CD14-positive monocyte (primary cell): ENCODE results near the gene AADACL3. TPM values are rescaled to one million over a fixed set of nuclear protein-coding genes. Genes with fewer than 3 reads are reported as not detected.

Source experiments
- DNase-seq, 3 donors: peaks; one replicate each; pipeline ENCODE4 v3.0.0-alpha.2; 2011 to 2022
- H2AFZ ChIP-seq: 2 replicates; pipeline ENCODE4 v1.6.0; 2012; ENCODE audit warnings: mild to moderate bottlenecking, low read depth, low read length, inconsistent platforms; ENCODE audit not compliant: insufficient read depth, poor library complexity, severe bottlenecking
- H3K27ac ChIP-seq, 2 donors: 1 replicate in 1 of 2; 2 replicates in 1 of 2; pipeline ENCODE4 v1.5.1; 2012 to 2013; ENCODE audit warnings: low read length in 2 of 2, control low read depth in 1 of 2, inconsistent platforms in 1 of 2, low read depth in 1 of 2, mild to moderate bottlenecking in 1 of 2
- H3K27me3 ChIP-seq, 2 donors: one replicate each; pipeline versions ENCODE4 v1.6.0 to v1.6.1; 2011 to 2013; ENCODE audit warnings: low read length in 2 of 2; ENCODE audit not compliant: control insufficient read depth in 2 of 2, insufficient read depth in 2 of 2
- H3K36me3 ChIP-seq, 2 donors: replicated peaks in 1 of 2; 1 replicate in 1 of 2; 2 replicates in 1 of 2; pipeline versions ENCODE4 v1.5.1 to v1.6.1; 2012 to 2013; ENCODE audit warnings: low read length in 2 of 2, control low read depth in 1 of 2, inconsistent platforms in 1 of 2, mild to moderate bottlenecking in 1 of 2; ENCODE audit not compliant: insufficient read depth in 2 of 2, control insufficient read depth in 1 of 2
- H3K4me1 ChIP-seq, 2 donors: 1 replicate in 1 of 2; 2 replicates in 1 of 2; pipeline versions ENCODE4 v1.5.1 to v1.6.1; 2012 to 2013; ENCODE audit warnings: low read length in 2 of 2, control low read depth in 1 of 2, inconsistent platforms in 1 of 2, mild to moderate bottlenecking in 1 of 2, moderate library complexity in 1 of 2; ENCODE audit not compliant: insufficient read depth in 2 of 2, control insufficient read depth in 1 of 2
- H3K4me2 ChIP-seq: replicated peaks from 2 replicates; pipeline ENCODE3; 2012; ENCODE audit warnings: low read length, moderate library complexity, mild to moderate bottlenecking; ENCODE audit not compliant: poor library complexity, severe bottlenecking; ENCODE audit errors: extremely low read depth
- H3K4me3 ChIP-seq, 3 experiments: fragments of 200-600 bp in 1 of 3; sonication (generic) in 1 of 3; replicated peaks in 1 of 3; 1 replicate in 2 of 3; 2 replicates in 1 of 3; pipeline ENCODE4 v1.5.1; 2011 to 2013; ENCODE audit warnings: low read length in 3 of 3, mild to moderate bottlenecking in 3 of 3, control low read depth in 2 of 3, low read depth in 2 of 3, inconsistent platforms in 1 of 3, moderate library complexity in 1 of 3
- H3K79me2 ChIP-seq: 2 replicates; pipeline ENCODE4 v1.6.0; 2012; ENCODE audit warnings: mild to moderate bottlenecking, control low read depth, inconsistent platforms, low read length, moderate library complexity; ENCODE audit not compliant: insufficient read depth
- H3K9ac ChIP-seq: 2 replicates; pipeline ENCODE4 v1.6.0; 2017; ENCODE audit warnings: low read length, mild to moderate bottlenecking; ENCODE audit not compliant: insufficient read depth, poor library complexity, severe bottlenecking
- H3K9me3 ChIP-seq, 2 donors: replicated peaks in 1 of 2; 1 replicate in 1 of 2; 2 replicates in 1 of 2; pipeline versions ENCODE4 v1.5.1 to v1.6.1; 2012 to 2013; ENCODE audit warnings: low read length in 2 of 2, control low read depth in 1 of 2; ENCODE audit not compliant: control insufficient read depth in 1 of 2, insufficient read depth in 1 of 2
- H4K20me1 ChIP-seq: 2 replicates; pipeline ENCODE4 v1.6.0; 2012; ENCODE audit warnings: mild to moderate bottlenecking, low read length, control low read depth, moderate library complexity; ENCODE audit not compliant: insufficient read depth
- H3K27ac Mint-ChIP-seq, 7 donors: one replicate each; pipeline ENCODE4 v1.8.0; 2020; ENCODE audit warnings: mild to moderate bottlenecking in 7 of 7, mixed read lengths in 7 of 7, moderate library complexity in 6 of 7, inconsistent platforms in 2 of 7
- H3K27me3 Mint-ChIP-seq, 3 donors: one replicate each; pipeline ENCODE4 v1.8.0; 2021 to 2022; ENCODE audit warnings: low read depth in 3 of 3, mild to moderate bottlenecking in 3 of 3, mixed read lengths in 3 of 3, moderate library complexity in 3 of 3, inconsistent platforms in 1 of 3
- H3K36me3 Mint-ChIP-seq, 2 donors: one replicate each; pipeline ENCODE4 v1.8.0; 2020; ENCODE audit warnings: mixed read lengths in 2 of 2, inconsistent platforms in 1 of 2, mild to moderate bottlenecking in 1 of 2
- H3K4me1 Mint-ChIP-seq: one replicate; pipeline ENCODE4 v1.8.0; 2020; ENCODE audit warnings: mild to moderate bottlenecking, mixed read lengths
- H3K4me3 Mint-ChIP-seq, 2 donors: one replicate each; pipeline ENCODE4 v1.8.0; 2020; ENCODE audit warnings: mild to moderate bottlenecking in 2 of 2, mixed read lengths in 2 of 2, moderate library complexity in 1 of 2
- H3K9me3 Mint-ChIP-seq, 7 donors: one replicate each; pipeline ENCODE4 v1.8.0; 2020 to 2022; ENCODE audit warnings: mixed read lengths in 7 of 7, mild to moderate bottlenecking in 6 of 7, moderate library complexity in 6 of 7, inconsistent platforms in 2 of 7
- WGBS: methylation state at CpG from one replicate; pipeline ENCODE4 v1.1.5; 2013; ENCODE audit warnings: missing lambda C conversion rate; ENCODE audit not compliant: insufficient coverage; 5-methylcytosine and 5-hydroxymethylcytosine counted together
- intact Hi-C, 2 donors: fragments of 100-400 bp; cut with micrococcal nuclease; formaldehyde crosslinking; loops; one replicate each; pipeline versions ENCODE4 v1.15.0 to v1.15.1; 2023
- polyA minus RNA-seq: library from RNA; depleted of rRNA, polyadenylated mRNA; stranded (reverse); fragments of >200 nt; gene quantifications from 2 replicates; pipeline ENCODE4 v1.2.3, GENCODE V29; 2012
- polyA plus RNA-seq, 3 donors: library from polyadenylated mRNA; depleted of rRNA in 1 of 3; unstranded in 2 of 3; stranded (reverse) in 1 of 3; fragments of 300-500 nt in 2 of 3; fragments of >200 nt in 1 of 3; fragmentation: Illumina TruSeq in 2 of 3; gene quantifications; 1 replicate in 2 of 3; 2 replicates in 1 of 3; pipeline ENCODE4 v1.2.3, GENCODE V29; 2012 to 2021
- total RNA-seq, 12 experiments: library from RNA in 1 of 12; stranded (reverse) in 1 of 12; fragments of 120-200 nt in 1 of 12; gene quantifications; one replicate each; pipeline ENCODE4 v1.2.4 and lab custom pipeline; 2013 to 2026; ENCODE audit warnings: mixed read lengths in 6 of 12, inconsistent platforms in 1 of 12
- TF ChIP-seq, protein P1 (sequence below): fragments of 200-600 bp; IDR thresholded peaks from one replicate; pipeline ENCODE4 v1.8.0; 2022; ENCODE audit warnings: antibody characterized with exemption, mild to moderate bottlenecking

AADACL3 gene
- total RNA-seq (2013) = not detected
- polyA plus RNA-seq = not detected
- not detected in 2 replicates for polyA minus RNA-seq
- total RNA-seq (lab: John Stamatoyannopoulos, UW) = 0 to 0.92 (median 0.05) reads per million in 11 experiments

DNA sequence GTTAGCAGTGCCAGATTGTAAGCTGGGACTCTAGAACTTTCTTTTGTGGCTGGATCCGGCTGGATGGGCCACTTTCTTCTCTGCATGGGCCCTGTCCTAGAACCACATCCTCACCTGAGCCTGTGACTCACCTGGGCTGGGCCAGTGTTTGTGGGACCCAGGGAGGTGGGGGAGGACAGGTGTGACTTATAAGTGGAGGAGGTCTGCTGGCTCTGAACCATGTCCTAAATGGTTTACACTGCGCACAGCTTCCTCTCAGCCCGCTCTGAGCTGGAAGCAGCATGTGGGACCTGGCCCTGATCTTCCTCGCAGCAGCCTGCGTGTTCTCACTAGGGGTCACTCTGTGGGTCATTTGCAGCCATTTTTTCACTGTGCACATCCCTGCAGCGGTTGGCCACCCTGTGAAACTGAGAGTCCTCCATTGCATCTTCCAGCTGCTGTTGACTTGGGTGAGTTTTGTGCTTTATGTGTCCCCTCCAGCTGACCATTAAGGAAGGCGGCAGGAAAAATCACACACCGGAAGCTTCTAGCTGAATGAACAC lies at the start of gene AADACL3:
AADACL3 (plus strand) TSS at position 215 of the 542 bp plus-strand sequence; CDS start at position 282, 67 bp downstream.
- Histone ChIP-seq H3K4me2 (no peak within 1 kb of the TSS), H3K27ac (no peak within 1 kb of the TSS), H2AFZ (no peak within 1 kb of the TSS), H3K9me3 (no peaks in the 10 kb centered on the region), H3K36me3 (no peaks in the 10 kb centered on the region), H3K27me3 (no peaks in the 10 kb centered on the region), H3K9ac (no peak within 1 kb of the TSS), H3K4me1 (no peaks in the 10 kb centered on the region), H3K79me2 (no peaks in the 10 kb centered on the region), H4K20me1 (no peaks in the 10 kb centered on the region), H3K4me3 (no peak within 1 kb of the TSS)
- Mint-ChIP-seq H3K9me3 (no peaks in the 10 kb centered on the region), H3K4me3 (no peak within 1 kb of the TSS), H3K4me1 (peaks cover 3% of the 10 kb centered on the region), H3K27ac (no peak within 1 kb of the TSS), H3K27me3 (peaks cover 3 to 11% (median 5%) of the 10 kb centered on the region in 3 donors), H3K36me3 (no peaks in the 10 kb centered on the region)
- TF ChIP-seq, protein P1, sequence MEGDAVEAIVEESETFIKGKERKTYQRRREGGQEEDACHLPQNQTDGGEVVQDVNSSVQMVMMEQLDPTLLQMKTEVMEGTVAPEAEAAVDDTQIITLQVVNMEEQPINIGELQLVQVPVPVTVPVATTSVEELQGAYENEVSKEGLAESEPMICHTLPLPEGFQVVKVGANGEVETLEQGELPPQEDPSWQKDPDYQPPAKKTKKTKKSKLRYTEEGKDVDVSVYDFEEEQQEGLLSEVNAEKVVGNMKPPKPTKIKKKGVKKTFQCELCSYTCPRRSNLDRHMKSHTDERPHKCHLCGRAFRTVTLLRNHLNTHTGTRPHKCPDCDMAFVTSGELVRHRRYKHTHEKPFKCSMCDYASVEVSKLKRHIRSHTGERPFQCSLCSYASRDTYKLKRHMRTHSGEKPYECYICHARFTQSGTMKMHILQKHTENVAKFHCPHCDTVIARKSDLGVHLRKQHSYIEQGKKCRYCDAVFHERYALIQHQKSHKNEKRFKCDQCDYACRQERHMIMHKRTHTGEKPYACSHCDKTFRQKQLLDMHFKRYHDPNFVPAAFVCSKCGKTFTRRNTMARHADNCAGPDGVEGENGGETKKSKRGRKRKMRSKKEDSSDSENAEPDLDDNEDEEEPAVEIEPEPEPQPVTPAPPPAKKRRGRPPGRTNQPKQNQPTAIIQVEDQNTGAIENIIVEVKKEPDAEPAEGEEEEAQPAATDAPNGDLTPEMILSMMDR = no peak
- intact Hi-C loops = no loop called here
- WGBS = 100% methylated on average over 7 of the region's 8 CpGs
- DNase-seq = no peak

DNA sequence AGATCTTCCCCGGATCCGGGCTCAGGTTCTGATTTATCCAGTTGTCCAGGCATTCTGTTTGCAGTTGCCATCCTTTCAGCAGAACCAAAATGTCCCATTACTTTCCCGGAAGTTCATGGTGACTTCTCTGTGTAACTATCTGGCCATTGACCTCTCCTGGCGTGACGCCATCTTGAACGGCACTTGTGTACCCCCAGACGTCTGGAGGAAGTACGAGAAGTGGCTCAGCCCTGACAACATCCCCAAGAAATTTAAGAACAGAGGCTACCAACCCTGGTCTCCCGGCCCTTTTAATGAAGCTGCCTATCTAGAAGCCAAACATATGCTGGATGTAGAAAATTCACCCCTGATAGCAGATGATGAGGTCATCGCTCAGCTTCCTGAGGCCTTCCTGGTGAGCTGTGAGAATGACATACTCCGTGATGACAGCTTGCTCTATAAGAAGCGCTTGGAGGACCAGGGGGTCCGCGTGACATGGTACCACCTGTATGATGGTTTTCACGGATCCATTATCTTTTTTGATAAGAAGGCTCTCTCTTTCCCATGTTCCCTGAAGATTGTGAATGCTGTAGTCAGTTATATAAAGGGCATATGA lies 49.7 kb upstream of the AADACL3 start:
- no peaks in the 10 kb centered on the region for H3K79me2 ChIP-seq
- peaks cover 9 to 17% of the 10 kb centered on the region in 2 donors for H3K9me3 ChIP-seq
- Mint-ChIP-seq H3K36me3 (no peaks in the 10 kb centered on the region), H3K27ac (no peak overlapping the region), H3K4me1 (no peaks in the 10 kb centered on the region), H3K27me3 (peaks cover 9 to 16% (median 10%) of the 10 kb centered on the region in 3 donors), H3K4me3 (no peak overlapping the region), H3K9me3 (peaks cover 2 to 21% (median 16%) of the 10 kb centered on the region in 7 donors)
- no peaks in the 10 kb centered on the region for H4K20me1 ChIP-seq
- no peaks in the 10 kb centered on the region for H3K36me3 ChIP-seq
- H3K27me3 ChIP-seq = peaks cover 3 to 4% of the 10 kb centered on the region in 2 donors
- DNase-seq = no peak
- no peak overlapping the region for H3K9ac ChIP-seq
- no peak overlapping the region for H3K27ac ChIP-seq
- WGBS = 98% methylated on average over 11 of the region's 15 CpGs
- H3K4me2 ChIP-seq = no peak overlapping the region
- no peak overlapping the region for H3K4me3 ChIP-seq
- intact Hi-C loops = no loop called here
- H3K4me1 ChIP-seq = no peaks in the 10 kb centered on the region
- no peak overlapping the region for H2AFZ ChIP-seq
- TF ChIP-seq, protein P1 = no peak
